NT2/D1 (cell line): ENCODE results near the gene TBL1X.
"Not testable (repeated sequence)": the region's sequence is repeated elsewhere in the genome, so short reads cannot be mapped to it uniquely, and the experiment has no call there.

ENCODE experiments used
- DNase-seq: peaks from one replicate; pipeline ENCODE4 v3.0.0-alpha.2; 2011; ENCODE audit warnings: low read depth, low spot score
- H3K27me3 ChIP-seq: 2 replicates; pipeline ENCODE4 v1.6.0; 2011; ENCODE audit warnings: mild to moderate bottlenecking; ENCODE audit not compliant: insufficient read length, insufficient read depth
- H3K36me3 ChIP-seq: 2 replicates; pipeline ENCODE4 v1.6.1; 2011; ENCODE audit warnings: mild to moderate bottlenecking, low read length, mixed read lengths; ENCODE audit not compliant: insufficient read depth, insufficient read length
- H3K4me1 ChIP-seq: 2 replicates; pipeline ENCODE4 v1.5.1; 2011; ENCODE audit not compliant: insufficient read depth, insufficient read length
- H3K4me3 ChIP-seq: 2 replicates; pipeline ENCODE4 v1.5.1; 2011; ENCODE audit warnings: low read depth; ENCODE audit not compliant: insufficient read length
- H3K9ac ChIP-seq: 2 replicates; pipeline ENCODE4 v1.6.0; 2011; ENCODE audit warnings: low read depth; ENCODE audit not compliant: insufficient read length
- H3K9me3 ChIP-seq: 2 replicates; pipeline ENCODE4 v1.5.1; 2011; ENCODE audit warnings: mild to moderate bottlenecking, low read length; ENCODE audit not compliant: insufficient read depth
- SUZ12 ChIP-seq: IDR thresholded peaks from 2 replicates; pipeline ENCODE4 v1.6.1; 2011; ENCODE audit not compliant: insufficient read length, insufficient read depth; ENCODE audit errors: extremely low read depth
- YY1 ChIP-seq: IDR thresholded peaks from 2 replicates; pipeline ENCODE4 v1.6.1; 2011; ENCODE audit not compliant: insufficient read length, insufficient read depth
- ZNF274 ChIP-seq: IDR thresholded peaks from 2 replicates; pipeline ENCODE4 v1.6.1; 2011; ENCODE audit warnings: mild to moderate bottlenecking, low read depth, low read length

The TBL1X gene

GRCh38 chrX:9528498-9528897 is 63.6 kb downstream of the TBL1X start:
- Histone ChIP-seq H3K4me1 (peaks cover 17% of the 10 kb centered on the region), H3K27me3 (no peaks in the 10 kb centered on the region)
- TF ChIP-seq ZNF274: no peak
- TF ChIP-seq SUZ12: no peak
- TF ChIP-seq YY1: no peak

GRCh38 chrX:9529223-9529622 is 64.4 kb downstream of the TBL1X start:
- no peak for DNase-seq
- TF ChIP-seq YY1 (no peak), SUZ12 (no peak), ZNF274 (no peak)
- H3K9ac ChIP-seq: no peak overlapping the region
- no peaks in the 10 kb centered on the region for H3K27me3 ChIP-seq
- H3K36me3 ChIP-seq: no peaks in the 10 kb centered on the region
- no peaks in the 10 kb centered on the region for H3K9me3 ChIP-seq
- H3K4me3 ChIP-seq: no peak overlapping the region
- peaks cover 20% of the 10 kb centered on the region for H3K4me1 ChIP-seq

More at GRCh38 chrX:9528498-9528897, 63.6 kb downstream of the TBL1X start:
- Histone ChIP-seq H3K9me3 (no peaks in the 10 kb centered on the region), H3K9ac (no peak overlapping the region), H3K4me3 (no peak overlapping the region), H3K36me3 (no peaks in the 10 kb centered on the region)
- DNase-seq: no peak

- Histone ChIP-seq H3K27me3 (no peaks in the 10 kb centered on the region), H3K4me3 (no peak overlapping the region), H3K9ac (no peak overlapping the region), H3K4me1 (peaks cover 20% of the 10 kb centered on the region), H3K9me3 (no peaks in the 10 kb centered on the region), H3K36me3 (no peaks in the 10 kb centered on the region)
- DNase-seq: peak; percentile 91
- TF ChIP-seq YY1 (no peak), SUZ12 (no peak), ZNF274 (no peak)
These were observed 66.0 kb downstream of the TBL1X start for GRCh38 chrX:9530848-9531274.

- peaks cover 12% of the 10 kb centered on the region for H3K4me1 ChIP-seq
- no peaks in the 10 kb centered on the region for H3K27me3 ChIP-seq
- no peaks in the 10 kb centered on the region for H3K9me3 ChIP-seq
These were observed 67.5 kb downstream of the TBL1X start for GRCh38 chrX:9532349-9532748.

GRCh38 chrX:9533611-9534010 is 68.8 kb downstream of the TBL1X start:
- no peaks in the 10 kb centered on the region for H3K9me3 ChIP-seq
- peaks cover 12% of the 10 kb centered on the region for H3K4me1 ChIP-seq
- no peaks in the 10 kb centered on the region for H3K27me3 ChIP-seq
- H3K9ac ChIP-seq: no peak overlapping the region
- H3K36me3 ChIP-seq: peaks cover 6% of the 10 kb centered on the region
- DNase-seq: no peak
- no peak overlapping the region for H3K4me3 ChIP-seq
- TF ChIP-seq ZNF274: no peak
- no peak for TF ChIP-seq YY1
- no peak for TF ChIP-seq SUZ12

More at GRCh38 chrX:9532349-9532748, 67.5 kb downstream of the TBL1X start:
- peaks cover 3% of the 10 kb centered on the region for H3K36me3 ChIP-seq
- H3K9ac ChIP-seq: no peak overlapping the region
- H3K4me3 ChIP-seq: no peak overlapping the region
- DNase-seq: no peak
- TF ChIP-seq YY1 (no peak), ZNF274 (no peak), SUZ12 (no peak)

- Histone ChIP-seq H3K4me1 (peaks cover 8% of the 10 kb centered on the region), H3K9ac (no peak overlapping the region), H3K36me3 (peaks cover 6% of the 10 kb centered on the region), H3K4me3 (no peak overlapping the region), H3K27me3 (no peaks in the 10 kb centered on the region), H3K9me3 (no peaks in the 10 kb centered on the region)
- TF ChIP-seq YY1 (no peak), ZNF274 (no peak), SUZ12 (no peak)
- DNase-seq: no peak
These were observed 69.8 kb downstream of the TBL1X start for GRCh38 chrX:9534686-9535085.

GRCh38 chrX:9535101-9535500 is 70.2 kb downstream of the TBL1X start:
- peaks cover 8% of the 10 kb centered on the region for H3K4me1 ChIP-seq
- no peaks in the 10 kb centered on the region for H3K27me3 ChIP-seq
- peaks cover 6% of the 10 kb centered on the region for H3K36me3 ChIP-seq
- TF ChIP-seq YY1 (no peak), ZNF274 (no peak), SUZ12 (no peak)
- no peak overlapping the region for H3K9ac ChIP-seq
- no peak overlapping the region for H3K4me3 ChIP-seq
- no peaks in the 10 kb centered on the region for H3K9me3 ChIP-seq
- no peak for DNase-seq

GRCh38 chrX:9536156-9536555 is 71.3 kb downstream of the TBL1X start:
- not testable (repeated sequence) for H3K36me3 ChIP-seq, DNase-seq

More at GRCh38 chrX:9536156-9536555, 71.3 kb downstream of the TBL1X start:
- H3K4me1 ChIP-seq, H3K9ac ChIP-seq, H3K27me3 ChIP-seq, H3K4me3 ChIP-seq, H3K9me3 ChIP-seq: not testable (repeated sequence)
